Heart left ventricle (tissue), 16 donors: ENCODE data around the gene DLX3. TPM values are rescaled to one million over a fixed set of nuclear protein-coding genes. Genes with fewer than 3 reads are reported as not detected.
"Not testable (repeated sequence)": the region's sequence is repeated elsewhere in the genome, so short reads cannot be mapped to it uniquely, and the experiment has no call there.

Experiments used
- ATAC-seq, 4 donors: fragments of 200-7000 bp; cut with Tn5 transposase; one replicate each; pipeline ENCODE4 v1.9.1; 2020 to 2022; ENCODE audit warnings: moderate library complexity in 4 of 4, mild to moderate bottlenecking in 3 of 4, moderate number of reproducible peaks in 1 of 4
- DNase-seq, 5 donors: peaks; one replicate each; pipeline ENCODE4 v3.0.0-alpha.2; 2020
- H3K27ac ChIP-seq, 12 donors: fragments of 200-600 bp; sonication (generic) in 4 of 12; one replicate each; pipeline versions ENCODE4 v1.5.0 to v1.8.0; 2016 to 2022; ENCODE audit warnings: mild to moderate bottlenecking in 2 of 12
- H3K27me3 ChIP-seq, 9 donors: fragments of 200-600 bp; sonication (generic) in 2 of 9; one replicate each; pipeline versions ENCODE4 v1.5.1 to v1.8.0; 2016 to 2022; ENCODE audit warnings: mild to moderate bottlenecking in 3 of 9
- H3K36me3 ChIP-seq, 9 donors: fragments of 200-600 bp; sonication (generic) in 2 of 9; one replicate each; pipeline versions ENCODE4 v1.5.0 to v1.8.0; 2018 to 2022; ENCODE audit warnings: mild to moderate bottlenecking in 2 of 9
- H3K4me1 ChIP-seq, 12 donors: fragments of 200-600 bp; sonication (generic) in 4 of 12; one replicate each; pipeline versions ENCODE4 v1.5.0 to v1.8.0; 2016 to 2022; ENCODE audit warnings: mild to moderate bottlenecking in 3 of 12
- H3K4me3 ChIP-seq, 12 donors: fragments of 200-600 bp; sonication (generic) in 4 of 12; one replicate each; pipeline versions ENCODE4 v1.5.0 to v1.8.0; 2017 to 2022; ENCODE audit warnings: mild to moderate bottlenecking in 9 of 12, moderate library complexity in 4 of 12
- H3K9me3 ChIP-seq, 12 donors: fragments of 200-600 bp; sonication (generic) in 4 of 12; one replicate each; pipeline versions ENCODE4 v1.5.0 to v1.8.0; 2016 to 2022; ENCODE audit warnings: mild to moderate bottlenecking in 1 of 12
- POLR2A ChIP-seq, 2 donors: fragments of 450-650 bp; IDR thresholded peaks; one replicate each; pipeline ENCODE4 v1.6.1; 2017; ENCODE audit warnings: antibody characterized with exemption in 2 of 2, mild to moderate bottlenecking in 2 of 2, moderate library complexity in 2 of 2
- WGBS, 4 donors: extraction: QIAGEN DNeasy Blood & Tissue Kit in 2 of 4; methylation state at CpG; one replicate each; pipeline versions ENCODE4 v1.1.5 to v1.1.7; 2013 to 2018; 5-methylcytosine and 5-hydroxymethylcytosine counted together
- intact Hi-C, 10 donors: fragments of 100-400 bp; cut with DNase I; formaldehyde crosslinking; loops; one replicate each; pipeline versions ENCODE4 v1.11.1 to v1.14.2; 2022
- polyA plus RNA-seq, 2 donors: library from polyadenylated mRNA; stranded (reverse); fragments of 200-250 nt; gene quantifications; one replicate each; pipeline ENCODE4 v1.2.3, GENCODE V29; 2013
- total RNA-seq, 9 donors: library from RNA; depleted of rRNA in 2 of 9; stranded (reverse); fragments of >200 nt in 2 of 9; fragmentation: NEBNext Ultra II Directional in 3 of 9; extraction: Animal tissue kit (Norgen Biotek cat#: 25700) in 3 of 9; gene quantifications; one replicate each; pipeline versions ENCODE4 v1.1.0 to v1.2.4, GENCODE V29; 2016 to 2023
- TF ChIP-seq, protein P1 (sequence below), 12 donors: fragments of 200-600 bp; sonication (generic) in 4 of 12; IDR thresholded peaks; one replicate each; pipeline versions ENCODE4 v1.5.0 to v1.8.0; 2018 to 2022; ENCODE audit warnings: antibody characterized with exemption in 12 of 12, mild to moderate bottlenecking in 5 of 12
- donor health status: ischemic (EF 13 %, LVEDD 7.1; RV severe dilation, severe dysfunction).
- donor health status: healthy with polysubstance abuse.
- donor health status: DM: no; HTN: yes; CAD: no.
- donor health status: DM: no; HTN: no; CAD: no.
- donor health status: ischemic (EF 25% LVEDD 6.9; RV normal size, moderate dysfunction).
- donor health status: ischemic (EF 25% LVEDD 5.7; RV mildly dilated, moderate dysfunction).
- donor health status: healthy.
- donor health status: DM: yes; HTN: yes; CAD: no.
- donor health status: ischemic (EF 35%, LVEDD 5.7; RV mildly dilated, moderate dysfunction).
- donor health status: nonischemic (EF 11% LVEDD 7.7; RV severe dilation, severe dysfunction).
- donor health status: DM: yes; HTN: yes; CAD: no.
- donor health status: PGD.
- donor health status: ischemic (EF 29% LVEDD 5.4; RV normal size, mild dysfunction).
- donor health status: nonischemic (EF 23%, LVEDD 6.1; RV moderate dilation, normal function).

DLX3 gene
- total and polyA plus RNA-seq, 11 donors: 0.08 to 0.61 (median 0.09) TPM; not detected in 6

DNA sequence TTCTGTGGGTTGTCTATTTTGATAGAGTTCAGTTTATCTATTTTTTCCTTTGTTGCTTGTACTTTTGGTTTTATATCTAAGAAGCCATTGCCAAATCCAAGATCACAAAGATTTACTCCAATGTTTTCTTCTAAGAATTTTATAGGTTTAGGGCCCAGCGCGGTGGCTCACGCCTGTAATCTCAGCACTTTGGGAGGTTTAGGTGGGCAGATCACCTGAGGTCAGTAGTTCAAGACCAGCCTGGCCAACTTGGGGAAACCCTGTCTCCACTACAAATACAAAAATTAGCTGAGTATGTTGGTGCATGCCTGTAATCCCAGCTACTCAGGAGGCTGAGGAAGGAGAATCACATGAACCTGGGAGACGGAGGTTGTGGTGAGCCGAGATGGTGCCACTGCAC lies 47.2 kb upstream of the DLX3 start:
- intact Hi-C loops: no loop called here
- no peak overlapping the region for H3K27ac ChIP-seq
- H3K4me3 ChIP-seq: no peak overlapping the region
- TF ChIP-seq, protein P1, sequence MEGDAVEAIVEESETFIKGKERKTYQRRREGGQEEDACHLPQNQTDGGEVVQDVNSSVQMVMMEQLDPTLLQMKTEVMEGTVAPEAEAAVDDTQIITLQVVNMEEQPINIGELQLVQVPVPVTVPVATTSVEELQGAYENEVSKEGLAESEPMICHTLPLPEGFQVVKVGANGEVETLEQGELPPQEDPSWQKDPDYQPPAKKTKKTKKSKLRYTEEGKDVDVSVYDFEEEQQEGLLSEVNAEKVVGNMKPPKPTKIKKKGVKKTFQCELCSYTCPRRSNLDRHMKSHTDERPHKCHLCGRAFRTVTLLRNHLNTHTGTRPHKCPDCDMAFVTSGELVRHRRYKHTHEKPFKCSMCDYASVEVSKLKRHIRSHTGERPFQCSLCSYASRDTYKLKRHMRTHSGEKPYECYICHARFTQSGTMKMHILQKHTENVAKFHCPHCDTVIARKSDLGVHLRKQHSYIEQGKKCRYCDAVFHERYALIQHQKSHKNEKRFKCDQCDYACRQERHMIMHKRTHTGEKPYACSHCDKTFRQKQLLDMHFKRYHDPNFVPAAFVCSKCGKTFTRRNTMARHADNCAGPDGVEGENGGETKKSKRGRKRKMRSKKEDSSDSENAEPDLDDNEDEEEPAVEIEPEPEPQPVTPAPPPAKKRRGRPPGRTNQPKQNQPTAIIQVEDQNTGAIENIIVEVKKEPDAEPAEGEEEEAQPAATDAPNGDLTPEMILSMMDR (IDR thresholded peaks at IDR 0.05): no peak
- H3K27me3 ChIP-seq: no peaks in the 10 kb centered on the region
- DNase-seq: no peak
- H3K9me3 ChIP-seq: no peaks in the 10 kb centered on the region
- ATAC-seq: no peak
- 97 to 99% (median 97%) methylated on average over 5 of the region's 5 CpGs for WGBS, 4 donors
- no peaks in the 10 kb centered on the region for H3K36me3 ChIP-seq
- H3K4me1 ChIP-seq: peaks cover 0 to 30% (median 17%) of the 10 kb centered on the region in 12 donors

DNA sequence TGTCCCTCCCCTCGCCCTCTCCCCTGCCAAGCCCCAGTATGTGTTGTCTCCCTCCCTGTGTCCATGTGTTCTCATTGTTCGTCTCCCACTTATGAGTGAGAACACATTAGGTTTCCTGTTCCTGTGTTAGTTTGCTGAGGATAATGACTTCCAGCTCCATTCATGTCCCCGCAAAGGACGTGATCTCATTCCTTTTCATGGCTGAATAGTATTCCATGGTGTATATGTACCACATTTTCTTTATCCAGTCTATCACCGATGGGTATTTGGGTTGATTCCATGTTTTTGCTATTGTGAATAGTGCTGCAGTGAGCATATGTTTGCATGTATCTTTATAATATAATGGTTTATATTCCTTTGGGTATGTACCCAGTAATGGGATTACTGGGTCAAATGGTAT lies 45.5 kb upstream of the DLX3 start:
- H3K4me3 ChIP-seq, ATAC-seq, H3K9me3 ChIP-seq, H3K36me3 ChIP-seq, intact Hi-C loops, H3K27ac ChIP-seq, H3K27me3 ChIP-seq, DNase-seq: not testable (repeated sequence)
- WGBS, 4 donors: 76 to 88% (median 79%) methylated on average over 5 of the region's 5 CpGs
- peaks cover 0 to 33% (median 17%) of the 10 kb centered on the region in 12 donors for H3K4me1 ChIP-seq

DNA sequence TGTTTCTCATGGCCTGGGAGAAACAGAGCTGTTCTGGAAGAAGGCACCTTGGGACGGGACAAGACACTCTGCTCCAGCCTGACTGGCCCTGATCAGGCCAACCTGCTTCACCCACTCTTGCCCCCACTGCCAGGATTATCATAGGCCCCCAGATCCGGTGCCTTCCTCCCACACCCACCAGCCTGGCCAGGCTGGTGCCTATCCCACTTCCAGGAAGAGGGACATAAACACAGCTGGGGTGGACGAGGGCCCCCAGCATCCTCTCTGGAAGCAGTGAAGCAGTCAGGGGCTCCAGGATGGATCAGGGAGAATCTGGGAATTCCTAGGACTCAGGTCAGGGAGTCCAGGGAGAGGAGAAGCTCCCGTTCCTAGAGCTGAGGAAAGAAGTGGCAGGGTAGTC lies 44.0 kb upstream of the DLX3 start:
- TF ChIP-seq, protein P1 (IDR thresholded peaks at IDR 0.05): no peak
- TF ChIP-seq POLR2A (IDR thresholded peaks at IDR 0.05): no peak

DNA sequence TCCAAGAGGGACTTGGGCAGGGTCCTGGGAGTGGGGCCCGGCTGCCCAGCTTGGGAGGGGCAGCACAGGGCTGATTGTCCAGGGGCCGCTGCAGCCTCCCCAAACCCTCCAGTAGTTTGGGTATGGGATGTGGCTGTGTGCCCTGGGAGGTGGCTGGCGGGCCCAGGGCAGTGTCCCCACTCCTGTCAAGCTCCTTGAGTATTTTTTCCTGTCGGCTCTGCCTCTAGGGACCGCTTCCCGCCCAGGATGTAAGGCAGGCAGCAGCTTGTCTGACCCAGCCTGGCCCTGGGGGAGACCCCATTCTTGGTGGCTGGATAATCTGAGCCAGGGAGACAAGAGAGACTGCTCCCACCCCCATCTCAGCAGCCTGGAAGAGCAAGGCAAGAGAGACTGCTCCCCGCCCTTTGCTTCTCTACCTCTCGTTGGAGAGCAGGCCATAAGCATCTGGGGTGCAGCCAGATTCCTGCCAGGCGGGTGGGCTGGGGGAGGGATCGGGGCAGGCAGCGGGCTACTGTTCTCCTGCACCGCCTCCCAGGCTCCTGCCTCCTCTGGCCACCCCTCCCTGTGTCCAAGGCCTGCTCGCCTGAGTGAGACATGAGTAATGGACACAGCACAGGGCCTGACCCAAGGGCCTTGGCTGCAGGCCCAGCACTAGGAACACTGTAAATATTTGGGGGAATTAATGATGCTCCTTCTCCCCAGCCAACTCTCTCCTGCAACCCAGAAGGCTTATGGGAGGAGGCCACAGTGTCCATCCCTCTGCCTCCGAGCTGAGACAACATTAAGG lies 42.5 kb upstream of the DLX3 start:
- peaks cover 0 to 12% (median 0%) of the 10 kb centered on the region in 12 donors for H3K4me1 ChIP-seq
- no peaks in the 10 kb centered on the region for H3K27me3 ChIP-seq
- no peaks in the 10 kb centered on the region for H3K36me3 ChIP-seq
- ATAC-seq (peak; percentile 60 to 81 (median 70)), DNase-seq (peak in 2 of 5 donors; percentile 40 to 54)
- TF ChIP-seq POLR2A (IDR thresholded peaks at IDR 0.05): no peak
- TF ChIP-seq, protein P1 (IDR thresholded peaks at IDR 0.05): no peak
- H3K4me3 ChIP-seq: no peak overlapping the region
- H3K27ac ChIP-seq: peak overlapping the region in 1 of 12 donors; percentile 84
- whole genome bisulfite sequencing, 4 donors: 57 to 81% (median 70%) methylated on average over 13 to 14 of the region's 14 CpGs
- intact Hi-C loops: loop anchor here in 1 of 10 donors (10.0 kb wide), 1 partner anchor 257 kb away; no protein-coding TSS in a partner anchor
- H3K9me3 ChIP-seq: no peaks in the 10 kb centered on the region

More for the DNA sequence above, 44.0 kb upstream of the DLX3 start:
- peaks cover 0 to 23% (median 6%) of the 10 kb centered on the region in 12 donors for H3K4me1 ChIP-seq
- DNase-seq (no peak), ATAC-seq (no peak)
- H3K4me3 ChIP-seq: no peak overlapping the region
- H3K27ac ChIP-seq: no peak overlapping the region
- H3K27me3 ChIP-seq: no peaks in the 10 kb centered on the region
- no peaks in the 10 kb centered on the region for H3K36me3 ChIP-seq
- intact Hi-C loops: loop anchor here in 1 of 10 donors (10.0 kb wide), 1 partner anchor 256 kb away; no protein-coding TSS in a partner anchor
- WGBS, 4 donors: 74 to 91% (median 88%) methylated on average over 3 to 4 of the region's 4 CpGs
- H3K9me3 ChIP-seq: no peaks in the 10 kb centered on the region
